HG03139 (cell line): Measurements from ENCODE around the gene L2HGDH.
"Not testable (repeated sequence)": the region's sequence is repeated elsewhere in the genome, so short reads cannot be mapped to it uniquely, and the experiment has no call there.

Experiments used
- ATAC-seq: cut with Tn5 transposase; IDR thresholded peaks from one replicate; pipeline ENCODE4 v1.9.1; 2021; ENCODE audit not compliant: unreplicated experiment

Gene L2HGDH

GRCh38 chr14:50311972-50312733 is at the start of gene L2HGDH, which contains the start of gene DMAC2L:
Gene L2HGDH, minus strand, starts transcription at chr14:50312229. Its CDS starts 79 bp downstream, at chr14:50312150.
Gene DMAC2L, plus strand, starts transcription at chr14:50312324. Its CDS starts 9,164 bp downstream, at chr14:50321488.
- ATAC-seq: peak; percentile 93

- ATAC-seq: no peak
Observed at GRCh38 chr14:50360851-50361250, 48.8 kb upstream of the L2HGDH start.

DNA sequence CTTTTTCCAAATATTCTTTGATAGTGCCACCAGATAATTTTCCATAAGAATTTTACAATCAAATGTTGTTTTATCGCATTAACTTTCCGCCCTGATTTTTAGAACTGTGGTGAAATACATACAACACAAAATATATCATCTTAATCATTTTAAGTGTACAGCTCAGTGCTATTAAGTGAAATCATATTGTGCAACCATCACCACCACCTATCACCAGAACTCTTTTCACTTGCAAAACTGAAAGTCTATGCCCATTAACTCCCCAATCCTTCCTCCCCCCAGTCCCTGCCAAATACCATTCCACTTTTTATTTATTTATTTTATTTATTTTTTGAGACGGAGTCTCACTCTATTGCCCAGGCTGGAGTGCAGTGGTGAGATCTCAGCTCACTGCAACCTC is 48.1 kb upstream of the L2HGDH start:
- no peak for ATAC-seq

DNA sequence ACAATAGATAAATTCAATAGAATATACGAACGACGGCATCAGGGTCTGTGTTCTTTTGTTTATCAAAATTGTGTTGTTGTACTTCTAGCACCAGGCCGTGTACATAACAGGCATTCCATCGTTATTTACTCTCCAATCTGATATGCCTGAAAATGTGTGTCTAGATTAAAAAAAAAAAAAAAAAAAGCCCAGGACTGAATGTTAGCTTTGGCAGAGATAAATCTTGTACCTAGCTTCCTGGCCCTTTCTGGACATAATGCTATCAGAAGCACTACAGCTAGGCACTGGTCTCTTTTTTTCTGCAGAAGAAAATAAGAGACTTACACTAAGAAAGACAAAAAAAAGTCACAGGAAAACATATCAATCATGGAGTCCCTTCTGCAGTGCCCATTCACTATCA is 47.6 kb upstream of the L2HGDH start:
- no peak for ATAC-seq

GRCh38 chr14:50357753-50358395 is 45.8 kb upstream of the L2HGDH start:
- no peak for ATAC-seq

DNA sequence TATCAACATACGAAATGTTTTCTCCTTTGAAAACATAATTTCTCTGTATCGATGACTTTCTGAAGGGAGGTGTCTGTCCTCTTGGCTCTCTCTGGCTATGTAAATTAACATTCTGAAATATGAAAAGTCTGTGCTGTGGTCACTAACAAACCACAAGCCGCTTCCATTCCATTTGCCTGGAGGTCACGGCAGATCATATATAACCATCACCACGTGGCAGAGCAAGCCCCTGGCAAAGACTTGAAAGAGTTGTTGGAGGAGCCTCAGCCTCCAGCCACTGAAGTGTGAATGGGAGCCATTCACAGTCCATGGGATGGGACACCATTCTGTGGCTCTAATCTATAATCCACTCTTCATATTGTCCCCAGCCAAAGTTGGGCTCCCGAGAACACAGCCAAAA is 45.1 kb upstream of the L2HGDH start:
- no peak for ATAC-seq

DNA sequence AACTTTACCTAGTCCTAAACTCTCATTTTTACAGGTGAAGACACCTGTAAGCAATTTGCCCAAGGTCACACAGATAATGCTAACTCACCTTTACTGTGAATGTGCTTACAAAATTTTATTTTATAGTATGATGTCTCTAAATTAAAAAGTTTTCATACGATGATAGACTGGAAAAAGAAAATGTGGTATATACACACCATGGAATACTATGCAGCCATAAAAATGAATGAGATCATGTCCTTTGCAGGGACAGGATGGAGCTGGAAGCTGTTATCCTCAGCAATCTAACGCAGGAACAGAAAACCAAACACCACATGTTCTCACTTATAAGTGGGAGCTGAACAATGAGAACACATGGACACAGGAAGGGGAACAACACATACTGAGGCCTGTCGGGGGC is 44.3 kb upstream of the L2HGDH start:
- not testable (repeated sequence) for ATAC-seq

GRCh38 chr14:50355692-50356091 is 43.7 kb upstream of the L2HGDH start:
- no peak for ATAC-seq

DNA sequence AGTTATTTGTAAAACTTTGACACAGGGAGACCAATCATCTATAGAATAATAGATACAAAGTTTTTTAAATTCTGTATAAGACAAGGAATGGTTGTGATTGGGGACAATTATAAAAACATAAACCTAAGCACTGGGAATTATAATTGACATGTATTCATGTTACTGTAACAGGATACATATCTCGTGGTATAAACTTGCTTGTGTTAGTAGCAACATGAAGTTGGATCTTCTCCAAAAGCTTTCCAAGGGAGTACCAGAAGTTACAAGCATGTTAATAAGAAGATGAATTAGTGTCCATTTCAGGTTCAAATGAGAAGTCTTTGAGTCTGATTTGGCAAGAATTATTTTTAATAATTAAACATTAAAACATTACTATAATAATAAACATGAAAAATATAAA is 42.5 kb upstream of the L2HGDH start:
- no peak for ATAC-seq

GRCh38 chr14:50353126-50353525 is 41.1 kb upstream of the L2HGDH start:
- no peak for ATAC-seq

DNA sequence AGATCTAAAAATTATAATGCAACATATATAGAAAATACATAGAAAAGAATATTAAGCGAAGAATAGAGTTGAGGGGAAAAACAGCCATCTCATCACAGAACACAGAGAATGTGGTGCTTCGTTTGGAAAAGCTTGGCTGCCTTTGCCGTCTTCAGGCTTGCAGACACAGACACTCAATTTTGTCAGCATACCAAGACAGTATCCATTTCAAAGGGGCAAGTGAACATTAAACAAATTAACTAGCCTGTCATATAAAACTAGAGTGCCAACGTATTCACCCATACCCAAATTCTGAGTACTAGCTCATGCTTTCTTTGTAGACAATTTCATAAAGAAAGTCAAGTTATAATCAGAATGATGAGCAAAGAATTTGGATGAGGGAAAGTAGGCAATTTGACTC is 40.6 kb upstream of the L2HGDH start:
- ATAC-seq: no peak

DNA sequence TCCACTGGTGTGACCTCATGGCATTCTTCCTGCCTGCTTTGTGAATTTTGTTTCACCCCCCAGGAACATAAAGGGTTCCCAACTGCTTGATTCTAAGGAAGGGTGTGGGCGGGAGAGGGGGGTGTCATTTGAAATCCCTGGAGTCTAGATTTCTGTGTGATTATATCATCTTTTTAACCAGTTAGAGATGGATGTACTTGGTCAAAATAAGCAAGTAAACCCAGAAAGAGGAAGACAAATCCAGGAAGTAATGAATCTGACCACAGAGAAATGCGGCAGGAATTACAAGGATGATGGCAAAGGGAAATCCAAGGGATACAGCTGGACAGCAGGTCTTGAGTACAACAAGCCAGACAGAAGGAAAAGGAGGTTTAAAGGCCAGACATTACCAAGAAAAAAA is 38.9 kb upstream of the L2HGDH start:
- no peak for ATAC-seq

DNA sequence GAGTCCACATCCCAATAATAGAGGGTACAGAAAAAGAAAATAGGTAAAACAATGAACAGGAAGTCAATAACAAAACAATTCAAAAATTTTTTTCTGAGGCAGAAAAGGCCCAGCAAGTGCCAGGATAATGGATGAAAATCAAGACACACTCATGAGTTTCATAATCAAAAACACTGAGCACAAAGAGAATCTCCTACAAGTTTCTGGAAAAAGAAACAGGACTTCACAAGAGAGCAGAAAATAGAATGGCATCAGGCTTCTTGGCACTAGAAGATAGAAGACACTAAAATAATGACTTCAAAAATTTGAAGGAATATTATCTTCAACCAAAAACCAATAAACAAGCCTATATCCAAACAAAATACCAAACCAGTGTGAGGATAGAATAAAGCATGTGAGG is 36.9 kb upstream of the L2HGDH start:
- ATAC-seq: no peak

GRCh38 chr14:50347521-50347920 is 35.5 kb upstream of the L2HGDH start:
- ATAC-seq: no peak

GRCh38 chr14:50345846-50346422 is 33.9 kb upstream of the L2HGDH start:
- ATAC-seq: no peak

GRCh38 chr14:50344876-50345563 is 33.0 kb upstream of the L2HGDH start:
- ATAC-seq: no peak

- ATAC-seq: peak; percentile 41
Observed at GRCh38 chr14:50344116-50344775, 32.2 kb upstream of the L2HGDH start.

DNA sequence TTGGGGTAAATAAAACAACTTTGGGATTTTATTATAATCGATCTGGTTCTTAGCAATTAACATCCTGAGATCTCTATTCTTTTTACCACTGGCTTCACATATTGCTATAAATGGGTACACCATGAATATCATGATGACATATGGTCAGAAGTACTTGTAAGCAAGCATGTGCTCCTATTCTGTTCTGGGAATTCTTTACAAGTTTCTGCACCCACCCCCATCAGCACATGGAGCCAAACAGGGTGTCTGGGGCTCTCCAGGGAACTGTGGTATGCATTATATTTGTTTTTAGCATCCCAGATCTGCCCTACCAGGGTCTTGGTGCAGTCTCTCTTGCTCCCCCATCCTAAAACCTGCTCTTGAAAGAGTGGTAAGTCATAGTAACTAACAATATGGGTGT is 31.4 kb upstream of the L2HGDH start:
- ATAC-seq: no peak

DNA sequence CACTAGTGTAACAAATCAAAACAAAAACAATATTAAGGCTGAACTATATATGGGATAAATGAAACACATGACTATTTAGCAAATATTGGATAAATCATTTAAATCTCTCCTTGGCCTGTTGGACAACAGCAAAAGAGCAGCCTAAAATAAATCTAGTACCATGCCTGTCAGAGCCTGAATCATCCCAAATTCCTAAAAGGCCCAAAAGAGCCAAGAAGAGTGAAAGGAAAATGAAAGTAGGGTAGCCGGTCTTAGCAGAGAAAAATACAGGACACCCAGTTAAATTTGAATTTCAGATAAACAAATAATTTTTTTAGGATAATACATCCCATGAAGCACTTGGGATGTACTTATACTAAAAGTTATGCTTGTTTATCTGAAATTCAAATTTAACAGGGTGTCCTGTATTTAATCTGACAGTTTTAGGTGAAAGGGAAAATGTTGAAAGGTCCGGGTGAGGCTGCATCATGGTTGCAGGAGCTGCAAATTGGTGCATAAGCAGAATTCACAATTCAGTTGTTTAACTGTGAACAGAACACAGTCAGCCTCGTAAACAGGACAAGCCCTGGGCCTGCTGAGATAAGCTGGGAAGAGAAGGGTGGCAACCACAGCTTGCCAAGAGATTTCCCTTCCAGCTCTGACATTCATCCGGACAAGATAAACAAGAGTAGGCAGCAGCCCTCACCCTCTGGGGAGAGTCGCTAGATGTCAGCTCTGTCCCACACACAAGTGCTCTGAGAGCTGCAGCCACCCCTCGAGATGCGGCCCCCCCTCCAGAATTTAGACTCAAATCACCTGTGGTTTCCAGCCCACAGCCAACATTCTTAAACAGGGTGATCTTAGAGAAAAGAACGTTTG is 30.4 kb upstream of the L2HGDH start:
- peak; percentile 60 for ATAC-seq

DNA sequence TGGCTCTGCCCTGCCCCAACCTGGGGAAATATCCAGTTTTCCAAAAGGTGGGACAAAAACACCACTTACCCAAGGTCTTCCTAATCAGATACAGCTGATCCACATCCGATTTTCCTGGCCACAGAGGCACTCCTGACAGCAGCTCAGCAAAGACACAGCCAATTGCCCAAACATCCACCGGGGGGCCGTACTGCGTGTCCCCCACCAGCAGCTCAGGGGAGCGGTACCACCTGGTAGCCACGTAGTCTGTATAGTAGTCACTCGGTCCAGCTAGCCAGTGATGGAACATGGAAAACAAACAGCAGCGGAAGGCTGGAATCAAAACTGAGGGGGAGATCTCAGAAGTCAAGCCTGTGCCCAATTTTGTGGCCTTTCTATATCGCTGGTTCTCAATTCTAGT is 28.9 kb upstream of the L2HGDH start:
- ATAC-seq: no peak
